HEK293T (cell line): ENCODE measurements around the gene TRMT10A.

ENCODE experiments used
- FOXA1 ChIP-seq: fragments of 450-650 bp; IDR thresholded peaks from 2 replicates; pipeline ENCODE4 v1.6.1; 2016; ENCODE audit warnings: mild to moderate bottlenecking
- FOXK2 ChIP-seq: fragments of 450-650 bp; IDR thresholded peaks from 2 replicates; pipeline ENCODE4 v1.6.1; 2016; ENCODE audit warnings: mild to moderate bottlenecking
- SUZ12 ChIP-seq: fragments of 450-650 bp; IDR thresholded peaks from 2 replicates; pipeline ENCODE4 v1.6.1; 2016; ENCODE audit warnings: mild to moderate bottlenecking
- TARDBP ChIP-seq: fragments of 450-650 bp; IDR thresholded peaks from 2 replicates; pipeline ENCODE4 v1.6.1; 2016

GRCh38 chr4:99585516-99585915 is 21.7 kb upstream of the TRMT10A start:
- TF ChIP-seq FOXK2 = no peak
- no peak for TF ChIP-seq TARDBP
- TF ChIP-seq FOXA1 = no peak
- TF ChIP-seq SUZ12 = no peak
